CD4-positive, alpha-beta T cell treated with Interleukin-12 subunit alpha and Interleukin-12 subunit beta, for 1 hour (primary cell): ENCODE results near the gene LAMP1.
"Not testable (repeated sequence)": the region's sequence is repeated elsewhere in the genome, so short reads cannot be mapped to it uniquely, and the experiment has no call there.

Experiments used
- DNase-seq: peaks from one replicate; pipeline ENCODE4 v3.0.0-alpha.2; 2020

LAMP1 gene

GRCh38 chr13:113357529-113357928 lies 60.5 kb downstream of the LAMP1 start:
- no peak for DNase-seq

GRCh38 chr13:113358653-113359190 lies 61.7 kb downstream of the LAMP1 start:
- DNase-seq: no peak

- no peak for DNase-seq
Observed at GRCh38 chr13:113359571-113359970, 62.5 kb downstream of the LAMP1 start.

- no peak for DNase-seq
Observed at GRCh38 chr13:113360446-113360845, 63.4 kb downstream of the LAMP1 start.

- no peak for DNase-seq
Observed at GRCh38 chr13:113361406-113361805, 64.4 kb downstream of the LAMP1 start.

- DNase-seq: no peak
Observed at GRCh38 chr13:113364311-113364889, 67.4 kb downstream of the LAMP1 start.

GRCh38 chr13:113364901-113365582 lies 68.0 kb downstream of the LAMP1 start:
- no peak for DNase-seq

GRCh38 chr13:113365583-113365970 lies 68.5 kb downstream of the LAMP1 start:
- no peak for DNase-seq

- DNase-seq: no peak
Observed at GRCh38 chr13:113365971-113366588, 69.0 kb downstream of the LAMP1 start.

GRCh38 chr13:113367020-113367560 lies 70.1 kb downstream of the LAMP1 start:
- no peak for DNase-seq

GRCh38 chr13:113367771-113368170 lies 70.7 kb downstream of the LAMP1 start:
- no peak for DNase-seq

- not testable (repeated sequence) for DNase-seq
Observed at GRCh38 chr13:113368353-113368752, 71.3 kb downstream of the LAMP1 start.

GRCh38 chr13:113369189-113369588 lies 72.2 kb downstream of the LAMP1 start:
- no peak for DNase-seq

GRCh38 chr13:113369881-113370280 lies 72.8 kb downstream of the LAMP1 start:
- DNase-seq: no peak

GRCh38 chr13:113371061-113371460 lies 74.0 kb downstream of the LAMP1 start:
- DNase-seq: no peak

GRCh38 chr13:113371701-113372100 lies 74.7 kb downstream of the LAMP1 start:
- not testable (repeated sequence) for DNase-seq
